H9 (cell line): ENCODE measurements around the gene RBM27. TPM values are rescaled to one million over a fixed set of nuclear protein-coding genes. Genes with fewer than 3 reads are reported as not detected.

Experiments used
- DNase-seq: peaks from one replicate; pipeline ENCODE4 v3.0.0-alpha.2; 2017
- H2AFZ ChIP-seq: one replicate; pipeline ENCODE4 v1.6.1; 2013; ENCODE audit warnings: mild to moderate bottlenecking, low read length, control low read depth, moderate library complexity
- H2AK5ac ChIP-seq: 2 replicates; pipeline ENCODE4 v1.6.1; 2013; ENCODE audit warnings: low read length, control low read depth, mixed read lengths; ENCODE audit not compliant: insufficient read length
- H2BK120ac ChIP-seq: one replicate; pipeline ENCODE4 v1.6.1; 2013; ENCODE audit warnings: low read depth, mild to moderate bottlenecking, low read length, control low read depth, inconsistent platforms; ENCODE audit not compliant: poor library complexity, severe bottlenecking
- H2BK12ac ChIP-seq: 2 replicates; pipeline ENCODE4 v1.6.1; 2013; ENCODE audit warnings: low read length, control low read depth, mixed read lengths, low read depth; ENCODE audit not compliant: insufficient read length
- H2BK15ac ChIP-seq: 2 replicates; pipeline ENCODE4 v1.6.1; 2013; ENCODE audit warnings: low read depth, low read length, control low read depth
- H2BK20ac ChIP-seq: one replicate; pipeline ENCODE4 v1.6.1; 2013; ENCODE audit warnings: low read depth, mild to moderate bottlenecking, low read length, control low read depth, inconsistent platforms; ENCODE audit not compliant: poor library complexity, severe bottlenecking
- H2BK5ac ChIP-seq: 2 replicates; pipeline ENCODE4 v1.6.1; 2013; ENCODE audit warnings: low read length, control low read depth, mixed read lengths; ENCODE audit not compliant: insufficient read length
- H3K14ac ChIP-seq: 2 replicates; pipeline ENCODE4 v1.6.1; 2013; ENCODE audit warnings: low read length, control low read depth; ENCODE audit not compliant: insufficient read depth
- H3K18ac ChIP-seq: 2 replicates; pipeline ENCODE4 v1.6.1; 2013; ENCODE audit warnings: low read depth, mild to moderate bottlenecking, mixed read lengths, low read length, control low read depth; ENCODE audit not compliant: insufficient read length
- H3K23ac ChIP-seq: 2 replicates; pipeline ENCODE4 v1.6.1; 2013; ENCODE audit warnings: low read length, control low read depth, mixed read lengths, low read depth; ENCODE audit not compliant: insufficient read length
- H3K23me2 ChIP-seq: 2 replicates; pipeline ENCODE4 v1.6.1; 2013; ENCODE audit warnings: low read depth, mild to moderate bottlenecking, mixed read lengths, low read length, control low read depth; ENCODE audit not compliant: insufficient read length, poor library complexity, severe bottlenecking
- H3K27ac ChIP-seq: 2 replicates; pipeline ENCODE4 v1.5.1; 2013; ENCODE audit warnings: low read length, control low read depth, mixed read lengths, low read depth; ENCODE audit not compliant: insufficient read length
- H3K27me3 ChIP-seq: 2 replicates; pipeline ENCODE4 v1.6.1; 2013; ENCODE audit warnings: low read length, control low read depth, inconsistent platforms; ENCODE audit not compliant: insufficient read depth
- H3K4ac ChIP-seq: 2 replicates; pipeline ENCODE4 v1.6.1; 2013; ENCODE audit warnings: low read depth, mild to moderate bottlenecking, control low read depth, inconsistent platforms, low read length, moderate library complexity
- H3K4me1 ChIP-seq: 2 replicates; pipeline ENCODE4 v1.6.1; 2013; ENCODE audit warnings: low read length, control low read depth, inconsistent platforms; ENCODE audit not compliant: insufficient read depth
- H3K4me2 ChIP-seq: 2 replicates; pipeline ENCODE4 v1.6.1; 2013; ENCODE audit warnings: low read length, control low read depth, mixed read lengths; ENCODE audit not compliant: insufficient read length, insufficient read depth
- H3K56ac ChIP-seq: 2 replicates; pipeline ENCODE4 v1.6.1; 2013; ENCODE audit warnings: low read depth, mild to moderate bottlenecking, mixed read lengths, low read length, control low read depth; ENCODE audit not compliant: insufficient read length
- H3K79me1 ChIP-seq: 2 replicates; pipeline ENCODE4 v1.6.1; 2013; ENCODE audit warnings: low read depth, mild to moderate bottlenecking, moderate library complexity, low read length, control low read depth, inconsistent platforms; ENCODE audit not compliant: insufficient read depth, poor library complexity, severe bottlenecking
- H3K79me2 ChIP-seq: 2 replicates; pipeline ENCODE4 v1.6.1; 2013; ENCODE audit warnings: low read length, control low read depth, inconsistent platforms; ENCODE audit not compliant: insufficient read depth
- H3K9ac ChIP-seq: 2 replicates; pipeline ENCODE4 v1.6.1; 2013; ENCODE audit warnings: low read length, control low read depth, mixed read lengths; ENCODE audit not compliant: insufficient read length; ENCODE audit errors: extremely low read depth
- H3K9me3 ChIP-seq: one replicate; pipeline ENCODE4 v1.6.1; 2013; ENCODE audit warnings: low read depth, low read length, inconsistent platforms; ENCODE audit not compliant: control insufficient read depth
- H3T11ph ChIP-seq: one replicate; pipeline ENCODE4 v1.6.1; 2013; ENCODE audit warnings: mild to moderate bottlenecking, low read length, control low read depth, inconsistent platforms
- H4K20me1 ChIP-seq: one replicate; pipeline ENCODE4 v1.6.1; 2013; ENCODE audit not compliant: control insufficient read depth, insufficient read length, insufficient read depth
- H4K5ac ChIP-seq: 2 replicates; pipeline ENCODE4 v1.6.1; 2013; ENCODE audit warnings: low read depth, mild to moderate bottlenecking, mixed read lengths, low read length, control low read depth; ENCODE audit not compliant: insufficient read length
- H4K8ac ChIP-seq: replicated peaks from 2 replicates; pipeline ENCODE4 v1.6.1; 2013; ENCODE audit warnings: low read length, control low read depth, mixed read lengths, low read depth; ENCODE audit not compliant: insufficient read length
- H4K91ac ChIP-seq: 2 replicates; pipeline ENCODE4 v1.6.1; 2013; ENCODE audit warnings: low read depth, mild to moderate bottlenecking, moderate library complexity, mixed read lengths, low read length, control low read depth; ENCODE audit not compliant: insufficient read length
- H3K27ac Mint-ChIP-seq, 3 experiments: 2 replicates in 2 of 3; 3 replicates in 1 of 3; pipeline ENCODE4 v1.8.0; 2020 to 2021; ENCODE audit warnings: mixed read lengths in 3 of 3, mild to moderate bottlenecking in 1 of 3, moderate library complexity in 1 of 3
- H3K27me3 Mint-ChIP-seq: 2 replicates; pipeline ENCODE4 v1.8.0; 2021; ENCODE audit warnings: low read depth, mild to moderate bottlenecking, moderate library complexity, mixed read lengths
- H3K36me3 Mint-ChIP-seq, 3 experiments: 2 replicates in 2 of 3; 3 replicates in 1 of 3; pipeline ENCODE4 v1.8.0; 2020 to 2021; ENCODE audit warnings: low read depth in 3 of 3, mixed read lengths in 3 of 3; ENCODE audit not compliant: insufficient read depth in 1 of 3
- H3K4me1 Mint-ChIP-seq, 2 experiments: 2 replicates each; pipeline ENCODE4 v1.8.0; 2020; ENCODE audit warnings: mixed read lengths in 2 of 2
- H3K4me3 Mint-ChIP-seq, 2 experiments: 2 replicates in 1 of 2; 3 replicates in 1 of 2; pipeline ENCODE4 v1.8.0; 2020 to 2021; ENCODE audit warnings: mild to moderate bottlenecking in 2 of 2, mixed read lengths in 2 of 2, moderate library complexity in 1 of 2
- H3K9me3 Mint-ChIP-seq, 2 experiments: 2 replicates in 1 of 2; 3 replicates in 1 of 2; pipeline ENCODE4 v1.8.0; 2020; ENCODE audit warnings: mild to moderate bottlenecking in 2 of 2, mixed read lengths in 2 of 2, moderate library complexity in 1 of 2
- CTCF ChIP-seq: fragments of 200-600 bp; sonication (generic); conservative IDR thresholded peaks from 3 replicates; pipeline ENCODE4 v1.8.0; 2021; ENCODE audit warnings: antibody characterized with exemption, mild to moderate bottlenecking
- WGBS: extraction: QIAGEN DNeasy Blood & Tissue Kit; methylation state at CpG from one replicate; pipeline ENCODE4 v1.1.7; 2013; ENCODE audit warnings: missing lambda C conversion rate, low lambda C conversion rate, mixed read lengths; ENCODE audit not compliant: insufficient read length; ENCODE audit errors: extremely low coverage; 5-methylcytosine and 5-hydroxymethylcytosine counted together
- total RNA-seq: library from RNA; stranded (reverse); gene quantifications from 2 replicates; pipeline ENCODE4 v1.2.1, GENCODE V29; 2021

RBM27 gene
- total RNA-seq, 1 experiment from 2014 or later: 33.8 TPM

GRCh38 chr5:146232223-146232622 is 28.8 kb downstream of the RBM27 start:
- no peak overlapping the region for H2BK120ac ChIP-seq
- H3K18ac ChIP-seq: no peak overlapping the region
- no peak overlapping the region for H3K14ac ChIP-seq
- no peaks in the 10 kb centered on the region for H4K20me1 ChIP-seq
- Mint-ChIP-seq H3K27ac (no peak overlapping the region), H3K4me1 (no peaks in the 10 kb centered on the region), H3K9me3 (no peaks in the 10 kb centered on the region), H3K4me3 (no peak overlapping the region), H3K27me3 (no peaks in the 10 kb centered on the region), H3K36me3 (peaks cover 23 to 70% (median 69%) of the 10 kb centered on the region in 3 experiments)
- H3K9me3 ChIP-seq: no peaks in the 10 kb centered on the region
- H3T11ph ChIP-seq: no peak overlapping the region
- no peaks in the 10 kb centered on the region for H3K4me1 ChIP-seq
- no peak overlapping the region for H3K9ac ChIP-seq
- H2BK15ac ChIP-seq: no peak overlapping the region
- no peaks in the 10 kb centered on the region for H3K79me2 ChIP-seq
- H2BK12ac ChIP-seq: no peak overlapping the region
- H4K5ac ChIP-seq: no peak overlapping the region
- no peak overlapping the region for H2AK5ac ChIP-seq
- H3K79me1 ChIP-seq: peaks cover 3% of the 10 kb centered on the region
- H3K4ac ChIP-seq: no peak overlapping the region
- H4K91ac ChIP-seq: no peak overlapping the region
- no peak for TF ChIP-seq CTCF
- no peak overlapping the region for H3K27ac ChIP-seq
- no peak overlapping the region for H2BK20ac ChIP-seq
- WGBS: no CpG with 5 or more reads among the region's 6 CpGs
- no peaks in the 10 kb centered on the region for H3K27me3 ChIP-seq
- no peak overlapping the region for H2BK5ac ChIP-seq
- DNase-seq: no peak
- no peaks in the 10 kb centered on the region for H3K23me2 ChIP-seq
- H2AFZ ChIP-seq: no peak overlapping the region
- H3K4me2 ChIP-seq: no peak overlapping the region
- H4K8ac ChIP-seq: no peak overlapping the region
- H3K56ac ChIP-seq: no peak overlapping the region
- no peak overlapping the region for H3K23ac ChIP-seq
